GM10847 (cell line): ENCODE measurements around the gene LRRC75A.

Experiments
- POLR2A ChIP-seq: IDR thresholded peaks from 2 replicates; pipeline ENCODE4 v1.6.1; 2011; ENCODE audit not compliant: insufficient read length; ENCODE audit errors: extremely low read depth

Gene LRRC75A

GRCh38 chr17:16467044-16467443 lies 24.9 kb downstream of the LRRC75A start:
- no peak for TF ChIP-seq POLR2A

GRCh38 chr17:16466407-16466806 lies 25.6 kb downstream of the LRRC75A start:
- no peak for TF ChIP-seq POLR2A

GRCh38 chr17:16465861-16466338 lies 26.1 kb downstream of the LRRC75A start:
- TF ChIP-seq POLR2A, result no peak

- TF ChIP-seq POLR2A, result no peak
Measured at GRCh38 chr17:16465052-16465312, 27.0 kb downstream of the LRRC75A start.

- TF ChIP-seq POLR2A, result no peak
Measured at GRCh38 chr17:16464303-16465051, 27.5 kb downstream of the LRRC75A start.

- TF ChIP-seq POLR2A, result no peak
Measured at GRCh38 chr17:16463358-16464302, 28.4 kb downstream of the LRRC75A start.

GRCh38 chr17:16462070-16462864 lies 29.7 kb downstream of the LRRC75A start:
- TF ChIP-seq POLR2A, result no peak

- TF ChIP-seq POLR2A, result no peak
Measured at GRCh38 chr17:16461606-16461866, 30.5 kb downstream of the LRRC75A start.

GRCh38 chr17:16460796-16461605 lies 31.0 kb downstream of the LRRC75A start:
- TF ChIP-seq POLR2A, result no peak

- TF ChIP-seq POLR2A, result no peak
Measured at GRCh38 chr17:16459855-16460550, 32.0 kb downstream of the LRRC75A start.

GRCh38 chr17:16459271-16459670 lies 32.7 kb downstream of the LRRC75A start:
- no peak for TF ChIP-seq POLR2A

GRCh38 chr17:16456742-16457316 lies 35.2 kb downstream of the LRRC75A start:
- TF ChIP-seq POLR2A, result no peak

GRCh38 chr17:16455997-16456741 lies 35.8 kb downstream of the LRRC75A start:
- no peak for TF ChIP-seq POLR2A

GRCh38 chr17:16453493-16453851 lies 38.5 kb downstream of the LRRC75A start:
- no peak for TF ChIP-seq POLR2A

GRCh38 chr17:16450028-16450427 lies 42.0 kb downstream of the LRRC75A start:
- TF ChIP-seq POLR2A, result no peak
